Hippocampal formation (tissue), 2 donors: ENCODE measurements around the gene KLF2.
"Not testable (repeated sequence)": the region's sequence is repeated elsewhere in the genome, so short reads cannot be mapped to it uniquely, and the experiment has no call there.

ENCODE experiments used
- DNase-seq, 2 donors: peaks; one replicate each; lab custom pipeline; 2025; lab: John Stamatoyannopoulos, UW

Gene KLF2

DNA sequence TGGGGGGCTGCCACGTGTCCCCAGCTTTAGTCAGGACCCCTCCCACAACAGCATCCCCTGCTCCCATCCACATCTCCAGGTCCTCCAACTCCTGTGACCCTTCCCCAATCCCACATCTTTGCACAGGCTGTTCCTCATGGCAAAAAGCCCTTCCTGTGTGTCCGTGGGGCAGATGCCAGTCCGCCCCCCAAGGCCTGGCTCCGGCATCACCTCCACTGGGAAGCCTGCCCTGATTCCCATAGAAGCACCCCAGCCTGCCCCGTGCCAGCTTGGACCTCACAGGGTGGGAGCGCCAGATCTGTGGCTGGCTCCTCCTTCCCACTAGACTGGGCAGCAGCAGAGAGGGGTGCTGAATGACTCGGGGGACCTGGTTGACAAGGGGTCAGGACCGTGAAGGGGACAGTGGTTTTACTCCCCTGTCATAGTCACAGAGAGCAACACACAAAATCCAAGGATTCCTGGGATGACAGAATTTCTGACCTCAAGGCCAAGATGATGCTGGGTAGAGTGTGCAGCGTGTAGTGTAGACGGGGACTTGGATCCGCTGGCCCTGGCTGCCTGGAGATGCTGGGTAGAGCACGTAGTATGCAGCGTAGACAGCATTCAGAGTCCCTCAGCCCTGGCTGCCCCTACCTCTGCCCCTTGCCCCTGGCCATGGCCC, 13.3 kb downstream of the KLF2 start:
- no peak for DNase-seq

DNA sequence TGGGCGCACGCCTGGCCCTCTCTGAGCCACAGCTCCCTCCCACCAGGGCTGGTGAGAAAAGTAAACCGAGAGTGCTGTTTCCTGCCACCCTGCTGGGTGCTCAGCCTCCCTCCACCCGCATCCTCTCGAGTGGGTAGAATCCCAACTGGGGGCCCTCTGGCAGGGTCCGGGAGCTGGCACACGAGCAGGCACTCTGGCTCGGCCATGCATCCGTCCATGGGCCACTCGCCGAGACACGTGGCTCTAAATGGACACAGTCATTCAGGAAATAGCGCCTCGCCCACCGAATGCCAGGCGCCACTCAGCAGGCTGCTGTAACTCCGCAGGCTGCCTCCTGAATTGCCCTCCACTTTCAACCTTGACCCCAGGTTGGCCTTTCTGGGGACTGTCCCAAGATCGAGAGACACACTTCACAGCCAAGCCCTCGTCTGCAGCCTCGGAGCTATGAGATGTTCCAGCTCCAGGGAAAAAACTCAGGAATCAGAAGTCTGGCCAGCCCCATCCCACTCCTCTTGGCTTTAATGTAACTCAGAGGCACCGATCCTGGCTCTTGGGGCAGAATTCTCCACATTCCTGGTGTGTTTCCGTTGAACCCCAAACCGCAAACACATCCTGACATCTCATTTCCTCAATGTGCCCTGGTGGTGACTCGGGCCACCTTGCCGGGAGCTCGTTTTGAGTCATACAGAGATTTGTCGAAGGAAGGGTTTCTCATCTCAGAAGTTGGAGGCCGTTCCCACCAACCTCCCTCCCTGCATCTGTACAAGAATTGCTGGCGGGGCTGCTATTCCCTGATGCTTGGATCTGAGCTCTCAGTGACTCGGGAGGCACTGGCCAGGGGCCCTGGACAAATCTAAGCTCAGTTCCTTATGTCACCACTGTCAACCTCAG, 14.1 kb downstream of the KLF2 start:
- DNase-seq, result no peak

DNA sequence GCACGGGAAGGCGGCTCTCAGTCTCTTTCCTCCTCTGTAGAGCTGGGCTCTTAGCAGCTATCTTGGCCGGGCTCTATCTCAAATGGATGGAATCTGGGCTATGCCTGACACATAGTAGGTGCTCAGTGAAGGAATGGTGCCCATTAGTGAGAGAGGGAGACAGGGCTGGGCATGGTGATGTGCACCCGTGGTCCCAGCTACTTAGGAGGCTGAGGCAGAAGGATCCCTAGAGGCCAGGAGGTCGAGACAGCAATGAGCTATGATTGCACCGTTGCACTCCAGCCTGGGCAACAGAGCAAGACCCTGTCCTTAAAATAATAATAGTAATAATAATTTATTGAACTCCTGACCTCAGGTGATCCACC, 14.7 kb downstream of the KLF2 start:
- no peak for DNase-seq

DNA sequence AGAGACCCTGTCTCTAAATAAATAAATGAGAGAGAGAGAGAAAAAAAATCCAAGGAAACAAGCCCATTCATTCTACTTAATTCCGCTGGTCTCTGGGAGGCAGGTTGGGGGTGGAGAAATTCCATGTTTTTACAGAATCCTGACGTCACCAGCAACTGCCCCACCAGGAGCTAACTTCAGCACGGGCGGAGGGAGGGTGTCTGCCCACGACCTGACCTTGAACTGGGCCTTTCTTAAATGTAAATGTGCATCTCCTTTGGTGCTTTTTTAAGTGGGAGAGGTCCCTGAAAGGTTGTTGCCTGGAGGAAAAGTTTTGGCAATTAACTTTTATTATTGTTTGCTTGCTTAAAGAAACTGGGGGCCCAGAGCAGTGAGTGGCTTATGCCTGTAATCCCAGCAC, 15.5 kb downstream of the KLF2 start:
- no peak for DNase-seq

DNA sequence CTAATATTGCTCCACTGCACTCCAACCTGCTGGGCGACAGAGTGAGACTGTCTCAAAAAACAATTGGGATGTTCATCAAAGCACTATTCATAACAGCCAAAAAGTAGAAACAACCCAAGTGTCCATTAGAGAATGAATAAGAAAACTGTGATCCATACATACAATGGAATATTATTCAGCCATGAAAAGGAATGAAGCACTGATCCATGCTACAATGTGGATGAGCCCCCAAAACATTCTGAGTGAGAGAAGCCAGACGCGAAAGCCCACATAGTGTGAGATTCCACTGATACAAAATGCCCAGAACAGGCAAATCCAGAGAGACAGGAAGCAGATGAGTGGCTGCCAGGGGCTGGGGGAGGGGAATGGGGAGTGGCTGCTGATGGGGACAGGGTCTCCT, 16.0 kb downstream of the KLF2 start:
- no peak for DNase-seq

DNA sequence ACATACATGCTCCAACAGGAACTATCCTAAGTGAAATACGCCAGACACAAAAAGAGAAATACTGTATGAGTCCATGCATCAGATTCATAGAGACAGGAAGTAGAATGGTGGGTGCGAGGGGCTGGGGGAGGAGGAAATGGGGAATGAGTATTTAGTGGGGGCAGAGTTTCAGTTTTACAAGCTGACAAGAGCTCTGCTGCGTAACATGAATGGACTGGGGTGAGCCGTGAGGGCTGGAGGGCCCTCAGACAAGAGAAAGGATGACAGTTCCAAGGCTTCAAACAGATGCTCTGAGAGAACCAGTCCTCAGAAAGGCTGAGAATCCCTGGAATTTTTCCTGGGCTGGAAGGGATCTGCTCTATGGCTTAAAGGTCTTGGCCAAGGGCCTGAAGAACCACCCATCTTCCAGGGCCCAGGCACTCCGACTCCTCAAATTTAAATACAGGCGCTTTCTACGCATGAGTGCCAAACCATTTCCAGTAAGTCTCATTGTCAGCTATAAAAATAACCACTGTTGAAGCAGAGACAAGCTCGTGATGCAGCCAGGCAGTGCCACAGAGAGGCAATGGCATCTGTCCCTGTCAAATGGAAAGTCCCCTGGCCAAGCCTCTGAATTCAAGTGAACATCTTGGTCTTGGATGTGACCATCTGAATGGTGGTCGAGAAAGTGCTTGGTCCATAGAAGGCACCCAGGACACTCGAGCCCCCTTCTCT, 17.5 kb downstream of the KLF2 start:
- DNase-seq, result peak in 1 of 2 donors; percentile 51

DNA sequence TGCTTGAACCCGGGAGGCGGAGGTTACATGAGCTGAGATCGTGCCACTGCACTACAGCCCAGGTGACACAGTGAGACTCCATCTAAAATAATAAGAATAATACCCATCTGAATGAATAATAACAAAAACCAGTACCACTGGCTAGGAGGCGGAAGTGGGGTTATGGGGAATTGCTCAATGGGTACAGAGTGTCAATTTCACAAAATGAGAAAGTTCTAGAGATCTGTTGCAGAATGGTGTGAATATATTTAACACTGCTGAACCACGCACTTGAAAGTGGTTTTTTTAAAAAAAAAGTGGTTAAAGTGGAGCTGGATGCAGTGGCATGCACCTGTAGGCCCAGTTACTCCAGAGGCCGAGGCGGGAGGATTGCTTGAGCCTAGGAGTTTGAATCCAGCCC, 18.5 kb downstream of the KLF2 start:
- no peak for DNase-seq

DNA sequence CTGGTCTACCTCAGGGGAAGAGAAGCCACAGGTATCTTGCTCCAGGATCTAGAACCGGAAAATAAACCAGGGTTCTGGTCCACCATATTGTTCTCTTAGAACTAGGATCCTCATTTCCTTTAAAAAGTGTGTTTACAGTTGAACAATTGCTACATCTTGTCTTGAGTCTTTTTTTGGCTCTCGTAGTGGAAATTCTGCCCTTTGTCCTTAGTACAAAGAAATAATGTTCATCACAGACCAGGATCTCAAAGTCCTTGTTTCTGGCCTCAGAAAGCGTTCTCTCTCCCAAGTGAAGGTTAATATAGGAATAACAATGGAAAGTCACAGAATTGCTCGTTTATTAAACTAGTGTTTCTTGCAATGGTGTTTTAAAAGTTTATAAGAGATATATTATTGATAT, 20.8 kb downstream of the KLF2 start:
- DNase-seq, result no peak

DNA sequence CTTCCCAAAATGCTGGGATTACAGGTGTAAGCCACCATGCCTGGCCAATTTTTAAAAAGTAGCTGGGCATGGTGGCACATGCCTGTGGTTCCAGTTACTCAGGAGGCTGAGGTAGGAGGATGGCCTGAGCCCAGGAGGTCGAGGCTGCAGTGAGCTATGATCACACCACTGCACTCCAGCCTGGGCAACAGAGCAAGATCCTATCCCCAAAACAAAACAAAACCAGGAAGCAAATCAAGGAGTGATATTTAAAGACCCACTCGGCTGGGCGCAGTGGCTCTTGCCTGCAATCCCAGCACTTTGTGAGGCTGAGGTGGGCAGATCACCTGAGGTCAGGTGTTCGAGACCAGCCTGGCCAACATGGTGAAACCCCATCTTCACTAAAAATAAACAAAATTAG, 22.5 kb downstream of the KLF2 start:
- not testable (repeated sequence) for DNase-seq

DNA sequence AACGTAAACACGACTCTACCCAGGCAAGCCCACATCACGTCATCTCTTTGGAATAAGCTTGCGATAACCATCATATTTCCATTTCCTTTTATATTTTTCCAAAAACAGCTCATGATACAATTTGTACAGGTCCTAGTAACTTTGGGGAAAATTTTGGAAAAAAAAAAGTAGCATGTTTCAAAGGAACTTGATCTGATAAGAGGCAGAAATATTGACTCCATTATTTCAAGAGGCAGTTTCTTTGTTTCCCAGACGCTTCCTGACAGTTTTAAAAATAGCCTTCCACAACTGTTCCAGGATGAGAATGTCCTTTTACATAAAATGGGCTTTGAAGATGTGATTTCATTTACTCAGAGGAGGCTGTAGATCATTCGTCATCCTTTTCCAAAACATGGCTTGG, 23.1 kb downstream of the KLF2 start:
- DNase-seq, result no peak

DNA sequence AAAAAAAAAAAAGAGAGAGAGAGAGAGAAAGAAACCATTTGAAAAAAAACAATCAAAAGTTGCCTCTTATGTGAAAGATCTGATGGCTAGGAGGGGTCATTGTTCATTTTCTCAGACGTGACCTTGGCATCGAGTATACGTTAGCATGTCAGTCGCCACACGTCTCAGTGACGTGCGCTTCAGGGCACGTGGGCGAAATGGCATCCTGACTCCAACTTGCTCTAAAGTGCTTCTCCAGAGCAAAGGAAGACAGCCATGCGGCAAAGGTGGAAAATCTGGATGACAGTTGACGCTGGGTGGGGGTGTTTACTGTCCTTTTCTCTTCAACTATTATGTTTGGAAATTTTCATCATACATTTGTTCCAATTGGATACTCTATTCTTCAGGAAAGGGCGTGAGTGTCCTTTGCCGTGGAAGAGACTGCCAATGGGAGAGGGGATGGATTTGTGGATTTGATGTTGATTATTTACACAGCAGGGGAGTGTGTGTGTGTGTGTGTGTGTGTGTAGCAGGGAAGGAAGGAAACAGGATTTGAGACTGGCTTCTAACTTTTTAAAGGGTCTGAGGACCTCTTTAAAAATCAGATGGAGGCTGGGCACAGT, 25.0 kb downstream of the KLF2 start:
- no peak for DNase-seq

DNA sequence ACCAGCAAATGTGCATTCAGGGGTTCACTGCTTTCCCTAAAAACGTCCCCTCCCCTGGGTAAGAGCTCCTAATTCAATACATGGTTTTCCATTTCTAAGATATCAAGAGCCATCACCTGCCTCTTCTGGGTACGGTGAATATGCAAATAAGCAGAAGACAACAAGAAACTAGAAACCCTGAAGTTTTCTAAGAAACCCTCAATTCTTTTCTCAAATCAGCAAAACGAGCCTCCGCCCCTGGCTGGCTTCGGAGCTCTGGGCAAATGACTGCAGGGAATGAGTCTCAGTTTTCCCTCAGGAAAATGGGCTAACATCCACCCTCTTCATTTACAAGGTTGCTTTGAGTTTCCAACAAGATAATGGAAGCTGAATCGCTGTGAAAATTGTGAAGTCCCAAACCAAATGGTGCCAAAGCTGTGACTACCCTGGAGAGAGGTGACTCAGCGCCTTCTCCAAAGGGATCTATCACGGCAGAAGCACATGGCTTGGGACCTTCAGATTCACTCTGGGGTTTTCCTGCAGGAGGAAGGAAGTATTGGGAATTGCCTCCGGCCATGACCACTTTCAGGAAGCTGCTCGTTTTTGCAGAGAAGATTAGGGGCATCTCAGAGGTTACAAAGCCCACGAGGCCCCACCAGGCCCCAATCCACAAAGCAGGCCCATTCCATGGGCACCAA, 26.6 kb downstream of the KLF2 start:
- DNase-seq, result no peak

DNA sequence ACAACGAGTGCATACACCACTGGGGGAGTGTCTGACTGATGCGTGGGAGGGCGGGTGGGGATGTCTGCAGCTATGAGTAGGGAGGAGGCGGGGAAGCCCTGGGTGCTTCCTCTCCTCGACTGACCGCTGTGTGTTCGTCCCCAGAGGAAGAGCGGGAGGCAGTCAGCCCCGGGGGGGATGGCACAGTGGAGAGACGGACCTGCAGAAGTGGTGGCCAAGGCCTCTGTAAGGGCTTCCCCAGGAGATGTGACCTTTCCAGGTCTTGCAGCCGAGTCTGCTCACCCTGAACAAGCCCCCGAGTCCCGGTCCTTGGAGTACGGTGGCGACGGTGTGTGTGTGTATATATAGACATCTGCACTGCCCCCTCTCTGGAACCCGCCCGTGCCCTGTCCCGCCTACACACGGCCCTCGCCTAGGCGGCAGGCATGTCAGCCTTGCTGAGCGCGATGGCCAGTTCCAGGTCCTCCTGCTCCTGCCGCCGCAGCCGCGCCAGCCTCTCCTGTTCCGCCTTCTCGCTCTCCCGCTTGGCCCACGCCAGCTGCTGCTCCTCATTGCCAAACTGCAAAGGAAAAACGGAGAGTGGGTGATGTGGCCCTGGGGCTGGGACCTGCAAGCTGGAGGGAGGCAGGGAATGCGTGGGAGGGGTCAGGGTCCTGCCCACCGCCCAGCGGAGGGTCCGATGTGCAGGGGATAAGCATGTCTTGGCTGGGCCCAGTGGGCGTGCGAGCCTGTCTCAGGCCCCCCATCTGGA, 30.8 kb downstream of the KLF2 start:
- no peak for DNase-seq

DNA sequence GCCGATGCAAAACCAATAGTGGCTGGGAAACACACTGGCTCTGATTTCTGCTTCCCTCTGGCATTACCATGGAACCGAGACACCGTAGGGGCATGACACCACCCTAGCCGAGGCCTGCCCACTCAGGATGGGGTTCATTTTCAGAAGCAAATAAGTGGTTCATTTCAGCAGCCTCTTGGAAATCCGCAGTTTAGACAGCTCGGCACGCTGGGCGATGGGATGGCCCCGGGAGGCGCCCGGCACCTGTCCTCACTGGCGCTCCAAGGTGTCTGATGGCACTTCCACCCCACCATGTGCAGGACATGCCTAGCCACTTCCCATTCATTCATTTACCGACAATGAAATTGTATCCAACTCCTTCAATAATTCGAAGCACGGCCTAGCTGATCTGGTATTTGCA, 33.8 kb downstream of the KLF2 start:
- no peak for DNase-seq

DNA sequence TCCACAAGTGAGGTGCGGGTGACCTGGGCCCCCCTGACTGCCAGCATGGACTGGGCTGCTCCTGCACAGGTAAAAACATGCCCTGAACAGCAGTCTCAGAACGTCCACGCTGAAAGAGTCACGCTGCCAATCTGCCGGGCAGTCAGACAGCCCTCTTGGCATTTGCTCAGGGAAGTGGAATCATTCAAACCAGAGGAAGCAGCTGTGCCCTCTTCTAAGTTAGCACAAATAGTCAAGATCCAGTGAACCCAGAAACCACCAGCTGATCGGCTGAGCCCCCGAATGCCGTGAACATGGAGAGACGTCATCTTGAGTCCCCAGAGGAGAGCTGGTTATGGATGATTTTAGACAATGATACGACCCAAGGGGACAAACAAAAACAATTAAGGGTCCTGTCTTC, 34.4 kb downstream of the KLF2 start:
- peak in 1 of 2 donors; percentile 10 for DNase-seq

DNA sequence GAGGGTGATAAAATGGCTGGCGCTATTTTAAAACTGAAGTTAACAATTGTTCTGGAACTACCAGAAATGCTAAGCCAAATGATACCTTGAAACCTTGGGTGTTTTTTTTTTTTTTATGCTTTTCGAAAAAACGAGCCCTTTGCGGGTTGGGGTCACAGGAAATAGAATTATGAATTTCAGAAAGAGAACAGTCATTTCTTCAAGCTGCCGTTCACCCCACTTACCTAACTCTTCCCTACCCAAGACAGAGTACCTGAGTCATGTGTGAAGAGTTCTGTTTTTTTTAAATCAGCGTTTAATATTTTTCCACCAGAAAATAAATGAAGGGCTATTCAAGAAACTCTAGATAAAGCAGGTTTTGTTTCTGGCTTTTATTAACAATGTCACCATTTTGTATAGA, 35.3 kb downstream of the KLF2 start:
- no peak for DNase-seq

DNA sequence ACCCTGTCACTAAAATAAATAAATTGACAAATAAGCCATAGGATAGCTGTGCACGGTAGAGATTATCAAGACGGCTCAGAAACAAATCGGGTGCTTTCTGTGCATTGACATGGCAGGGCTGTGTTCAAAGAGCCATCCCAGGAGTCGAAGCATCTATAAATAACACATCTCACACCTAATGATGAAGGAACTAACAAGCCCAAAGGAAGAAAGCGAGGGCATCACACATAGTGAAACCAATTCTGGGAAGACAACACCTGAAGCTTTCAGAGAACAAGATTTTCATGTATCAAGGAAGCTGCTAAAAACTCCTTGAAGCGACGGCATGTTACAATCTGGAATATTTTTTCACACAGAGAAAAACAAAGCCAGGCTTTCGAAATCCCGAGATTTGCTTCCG, 36.1 kb downstream of the KLF2 start:
- DNase-seq, result no peak

DNA sequence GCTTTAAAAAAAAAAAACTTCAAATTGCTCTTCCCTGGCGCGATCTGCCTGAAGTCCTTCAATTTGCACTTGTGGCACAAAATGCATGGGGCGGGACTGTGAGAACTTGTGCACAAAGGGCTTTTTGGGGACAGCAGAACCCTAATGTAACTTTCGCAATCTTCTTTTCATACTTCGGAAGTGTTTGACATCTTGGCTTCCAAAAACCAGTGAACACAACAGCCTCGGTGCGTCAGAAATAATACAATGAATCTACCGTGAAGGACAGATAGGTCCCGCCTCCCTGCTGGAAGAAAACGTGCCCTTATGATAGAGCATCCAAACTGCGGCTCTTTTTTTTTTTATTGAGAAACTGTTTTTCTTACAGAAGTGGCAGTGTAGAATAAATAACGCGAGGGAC, 36.6 kb downstream of the KLF2 start:
- DNase-seq, result no peak

DNA sequence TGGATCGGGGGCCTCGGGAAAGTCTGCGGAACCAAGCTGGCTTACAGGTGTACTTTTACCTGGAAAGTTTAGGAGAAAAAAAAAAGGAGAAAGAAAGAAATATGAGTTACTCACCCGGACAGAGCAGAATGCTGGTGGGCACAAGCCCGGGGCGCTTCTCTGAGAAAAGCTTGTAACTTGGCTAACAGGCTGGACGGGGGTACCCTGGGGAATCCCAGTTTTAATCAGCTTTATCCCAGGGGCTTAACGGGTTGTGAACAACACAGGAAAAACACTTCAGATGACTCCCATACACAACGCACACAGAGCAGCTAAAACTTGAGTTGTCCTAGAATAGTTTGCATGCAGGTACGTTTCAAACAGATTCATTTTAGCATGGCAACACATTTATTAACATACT, 37.3 kb downstream of the KLF2 start:
- DNase-seq, result no peak

DNA sequence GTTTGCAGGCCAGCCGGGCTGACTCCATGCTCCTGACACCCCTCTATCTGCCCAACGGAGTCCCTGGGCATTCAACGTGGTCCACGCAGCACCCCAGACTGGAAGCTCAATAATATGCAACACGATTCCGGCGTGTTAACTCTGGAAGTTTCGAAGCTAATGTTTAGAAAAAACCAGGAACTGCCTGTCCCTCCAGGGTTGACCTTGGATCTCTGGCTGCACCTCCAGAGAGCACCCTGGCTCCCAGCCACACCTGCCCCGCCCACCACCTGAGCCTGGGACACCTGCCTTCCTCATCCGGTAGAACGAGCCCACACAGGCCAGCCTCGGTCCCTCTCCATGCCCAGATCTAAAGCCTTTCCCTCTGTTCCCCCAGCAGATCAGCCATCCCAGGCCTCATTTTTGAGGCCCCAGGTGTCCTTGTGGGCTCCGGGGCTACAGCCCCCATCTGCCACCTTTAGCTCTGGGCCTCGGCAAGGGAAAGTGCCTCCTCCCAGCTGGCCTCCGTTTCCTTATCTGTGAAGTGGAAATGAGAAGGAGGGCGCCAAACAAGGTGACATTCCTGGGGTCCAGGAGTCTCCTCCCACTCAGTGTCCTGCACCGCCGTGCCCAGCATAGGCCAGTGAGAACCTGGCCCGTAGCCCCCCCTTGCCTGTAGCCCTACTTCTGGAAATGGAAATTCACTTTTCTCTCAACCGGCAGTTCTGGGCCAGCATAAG, 38.7 kb downstream of the KLF2 start:
- no peak for DNase-seq

DNA sequence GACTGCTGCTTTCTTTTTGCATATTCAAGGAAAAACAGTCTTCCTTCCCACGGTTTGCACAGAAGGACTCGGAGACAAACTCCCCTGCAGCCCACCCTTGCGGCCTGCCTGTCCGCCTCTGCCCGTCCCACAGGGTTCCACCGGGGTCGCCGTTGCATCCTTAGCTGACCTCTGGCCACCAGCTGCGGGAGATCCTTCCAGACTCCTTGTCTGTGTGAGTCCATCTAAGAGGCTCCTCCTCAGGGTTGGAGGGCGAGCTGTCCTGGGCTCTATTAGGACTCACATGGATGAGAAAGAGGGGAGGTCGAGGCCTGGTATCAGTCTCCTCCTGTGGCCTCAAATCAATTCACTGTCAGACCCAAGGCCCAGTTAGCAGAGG, 39.2 kb downstream of the KLF2 start:
- DNase-seq, result no peak
